HCT116 (cell line): ENCODE measurements around the gene CCDC80. TPM values are rescaled to one million over a fixed set of nuclear protein-coding genes. Genes with fewer than 3 reads are reported as not detected.
A peak's percentile ranks its signal among the peaks of the same experiment; 100 is the strongest.

Experiments used
- ATAC-seq: fragments of 200-7000 bp; cut with Tn5 transposase; 2 replicates; pipeline ENCODE4 v1.9.1; 2020; ENCODE audit warnings: mild to moderate bottlenecking, moderate library complexity
- BruUV-seq: library from RNA; stranded (reverse); fragments of 400-500 nt; replicated peaks from 2 replicates; lab custom pipeline; 2021; lab: Mats Ljungman, UMichigan
- CTCF ChIA-PET: fragments of 300-600 bp; sonication (Branson Sonifier 250); formaldehyde crosslinking; loops from one replicate; lab custom pipeline; 2021; ENCODE audit warnings: antibody characterized with exemption; lab: Charles Lee
- POLR2A ChIA-PET: fragments of 300-600, 350-600 bp; sonication (Branson Sonifier 250); formaldehyde crosslinking; loops from one replicate; lab custom pipeline; 2021; ENCODE audit warnings: antibody characterized with exemption; lab: Charles Lee
- RAD21 ChIA-PET, 2 experiments: fragments of 300-600 bp; sonication (Branson Sonifier 250); formaldehyde crosslinking; loops; one replicate each; lab custom pipeline; 2023; ENCODE audit warnings: low total read pairs in 2 of 2; ENCODE audit not compliant: uncharacterized antibody in 2 of 2, unreplicated experiment in 2 of 2, low non-redundant PET in 1 of 2; lab: Charles Lee
- DNase-seq: peaks from one replicate; pipeline ENCODE4 v3.0.0-alpha.2; 2010; ENCODE audit warnings: low read depth, low spot score
- H2AFZ ChIP-seq: fragments of 200-600 bp; shearing (Covaris generic), sonication (generic); 2 replicates; pipeline ENCODE4 v1.6.1; 2017; ENCODE audit warnings: low read depth, mixed run types, mixed read lengths, antibody characterized with exemption, low read length; ENCODE audit not compliant: poor library complexity, severe bottlenecking
- H3K27ac ChIP-seq: 2 replicates; pipeline ENCODE4 v1.5.1; 2012; ENCODE audit warnings: low read depth, low read length
- H3K27me3 ChIP-seq: fragments of 200-600 bp; sonication (generic); 2 replicates; pipeline ENCODE4 v1.6.1; 2016; ENCODE audit warnings: mixed run types, low read length, mixed read lengths; ENCODE audit not compliant: insufficient read depth
- H3K36me3 ChIP-seq, 2 experiments: fragments of 200-500 bp in 1 of 2; fragments of 200-600 bp in 1 of 2; sonication (Bioruptor generic) in 1 of 2; sonication (generic) in 1 of 2; 2 replicates each; pipeline versions ENCODE4 v1.5.1 to v1.6.1; 2014 to 2016; ENCODE audit warnings: low read length in 2 of 2, inconsistent platforms in 1 of 2, mixed read lengths in 1 of 2, mixed run types in 1 of 2; ENCODE audit not compliant: insufficient read depth in 2 of 2, control insufficient read depth in 1 of 2
- H3K4me1 ChIP-seq, 2 experiments: fragments of 200-600 bp in 1 of 2; sonication (generic) in 1 of 2; 2 replicates each; pipeline versions ENCODE4 v1.5.1 to v1.6.1; 2012 to 2017; ENCODE audit warnings: low read length in 2 of 2, inconsistent platforms in 1 of 2, mild to moderate bottlenecking in 1 of 2, mixed read lengths in 1 of 2, mixed run types in 1 of 2, moderate library complexity in 1 of 2; ENCODE audit not compliant: insufficient read depth in 2 of 2, control insufficient read depth in 1 of 2
- H3K4me2 ChIP-seq: fragments of 200-600 bp; sonication (generic); 2 replicates; pipeline ENCODE4 v1.6.1; 2017; ENCODE audit warnings: mixed run types, low read length, mixed read lengths
- H3K4me3 ChIP-seq, 2 experiments: fragments of 200-600 bp in 1 of 2; sonication (generic) in 1 of 2; replicated peaks in 1 of 2; 2 replicates each; pipeline ENCODE4 v1.5.1; 2011 to 2016; ENCODE audit warnings: low read length in 2 of 2, control low read depth in 1 of 2, low read depth in 1 of 2, mild to moderate bottlenecking in 1 of 2, mixed read lengths in 1 of 2, mixed run types in 1 of 2
- H3K79me2 ChIP-seq: fragments of 200-600 bp; sonication (generic); 2 replicates; pipeline ENCODE4 v1.6.1; 2017; ENCODE audit warnings: mild to moderate bottlenecking, mixed run types, low read length, moderate library complexity, mixed read lengths; ENCODE audit not compliant: insufficient read depth
- H3K9ac ChIP-seq: fragments of 200-600 bp; sonication (generic); 2 replicates; pipeline ENCODE4 v1.6.1; 2016; ENCODE audit warnings: low read length, mixed read lengths
- H3K9me2 ChIP-seq: fragments of 200-600 bp; sonication (generic), shearing (Covaris generic); 2 replicates; pipeline ENCODE4 v1.6.1; 2017; ENCODE audit warnings: mixed run types, mild to moderate bottlenecking, moderate library complexity; ENCODE audit not compliant: insufficient read depth
- H3K9me3 ChIP-seq, 2 experiments: fragments of 200-500 bp in 1 of 2; fragments of 200-600 bp in 1 of 2; sonication (Bioruptor generic) in 1 of 2; sonication (generic) in 1 of 2; 2 replicates each; pipeline ENCODE4 v1.6.1; 2014 to 2017; ENCODE audit warnings: low read length in 2 of 2, mixed read lengths in 2 of 2, inconsistent platforms in 1 of 2, low read depth in 1 of 2, mild to moderate bottlenecking in 1 of 2, mixed run types in 1 of 2, moderate library complexity in 1 of 2; ENCODE audit not compliant: control insufficient read depth in 1 of 2, insufficient read depth in 1 of 2
- H4K20me1 ChIP-seq: fragments of 200-600 bp; sonication (generic), shearing (Covaris generic); 2 replicates; pipeline ENCODE4 v1.6.1; 2017; ENCODE audit warnings: mixed run types, mild to moderate bottlenecking, moderate library complexity; ENCODE audit not compliant: insufficient read depth
- POLR2A ChIP-seq: IDR thresholded peaks from 2 replicates; pipeline ENCODE4 v1.7.0; 2011; ENCODE audit warnings: borderline replicate concordance; ENCODE audit not compliant: insufficient read depth, insufficient read length; ENCODE audit errors: extremely low read depth
- POLR2AphosphoS5 ChIP-seq: IDR thresholded peaks from 2 replicates; pipeline ENCODE4 v1.6.1; 2011; ENCODE audit warnings: mild to moderate bottlenecking, low read depth, low read length, moderate library complexity
- RAD21 ChIP-seq: IDR thresholded peaks from 2 replicates; pipeline ENCODE4 v1.6.1; 2012; ENCODE audit warnings: low read depth, mild to moderate bottlenecking
- SRF ChIP-seq: IDR thresholded peaks from 2 replicates; pipeline ENCODE4 v1.6.1; 2012; ENCODE audit warnings: low read depth
- ZFX ChIP-seq: fragments of 450-650 bp; IDR thresholded peaks from 2 replicates; pipeline ENCODE4 v1.6.1; 2017
- ZNF274 ChIP-seq: fragments of 200-500 bp; sonication (Bioruptor generic); IDR thresholded peaks from 2 replicates; pipeline ENCODE4 v1.6.1; 2014; ENCODE audit warnings: mild to moderate bottlenecking, low read depth, low read length, inconsistent platforms
- intact Hi-C: fragments of 100-400 bp; cut with micrococcal nuclease; formaldehyde crosslinking; loops from 2 replicates; pipeline ENCODE4 v1.10.0; 2022
- total RNA-seq: library from RNA; stranded (reverse); gene quantifications from one replicate; pipeline ENCODE4 v1.2.1, GENCODE V29; 2021; ENCODE audit not compliant: unreplicated experiment
- TF ChIP-seq, protein P1 (sequence below): IDR thresholded peaks from 2 replicates; pipeline ENCODE4 v1.6.1; 2012
- TF ChIP-seq, protein P2 (sequence below): IDR thresholded peaks from 2 replicates; pipeline ENCODE4 v1.6.1; 2011; ENCODE audit warnings: mild to moderate bottlenecking, low read length, moderate library complexity; ENCODE audit not compliant: insufficient replicate concordance; ENCODE audit errors: extremely low read depth

CCDC80 gene
- total RNA-seq, 1 experiment from 2014 or later, result 1.7 TPM

DNA sequence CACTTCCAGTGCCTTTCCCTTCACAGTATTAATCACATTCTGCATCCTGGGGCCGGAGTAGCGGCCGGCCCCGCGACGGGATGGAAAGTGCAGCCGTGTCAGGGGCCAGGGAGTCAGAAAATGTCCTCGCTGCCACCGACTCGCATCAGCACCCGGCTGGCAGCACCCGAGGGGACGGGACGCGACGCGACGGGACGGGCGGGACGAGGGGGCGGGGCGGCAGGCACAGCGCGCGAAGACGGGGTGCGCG lies 79.5 kb downstream of the CCDC80 start:
- peaks cover 39% of the 10 kb centered on the region for H3K79me2 ChIP-seq
- peak overlapping the region; percentile 75 for H3K27ac ChIP-seq
- BruUV-seq, result no TSS peak
- H2AFZ ChIP-seq, result no peak overlapping the region
- ATAC-seq (peak; percentile 69), DNase-seq (no peak)
- H3K4me2 ChIP-seq, result peak overlapping the region; percentile 81
- no peaks in the 10 kb centered on the region for H4K20me1 ChIP-seq
- peak; percentile 28; the same call in 1 of the 2 replicates for TF ChIP-seq SRF
- TF ChIP-seq POLR2AphosphoS5, result no peak
- peaks cover 9 to 11% of the 10 kb centered on the region in 2 experiments; a peak in 3 of 4 replicates for H3K4me1 ChIP-seq
- H3K27me3 ChIP-seq, result no peaks in the 10 kb centered on the region
- no peaks in the 10 kb centered on the region for H3K9me3 ChIP-seq
- peak overlapping the region; percentile 81 for H3K9ac ChIP-seq
- ChIA-PET CTCF (interaction anchor here (1.7 kb wide), 1 partner anchor 450 kb away, joined by 4 read pairs; no protein-coding TSS in a partner anchor), POLR2A (interaction anchor here (1.5 to 1.6 kb wide), 2 partner anchors 25 to 79 kb away, joined by 3 read pairs; no protein-coding TSS in a partner anchor), RAD21 (no interaction called here)
- intact Hi-C loops, result loop anchor here (5.0 kb wide), 1 partner anchor 431 kb away; the partner anchor contains the start of gene GTPBP8
- no peaks in the 10 kb centered on the region for H3K36me3 ChIP-seq
- H3K4me3 ChIP-seq, result peak overlapping the region; percentile 80 to 94
- no peaks in the 10 kb centered on the region for H3K9me2 ChIP-seq

DNA sequence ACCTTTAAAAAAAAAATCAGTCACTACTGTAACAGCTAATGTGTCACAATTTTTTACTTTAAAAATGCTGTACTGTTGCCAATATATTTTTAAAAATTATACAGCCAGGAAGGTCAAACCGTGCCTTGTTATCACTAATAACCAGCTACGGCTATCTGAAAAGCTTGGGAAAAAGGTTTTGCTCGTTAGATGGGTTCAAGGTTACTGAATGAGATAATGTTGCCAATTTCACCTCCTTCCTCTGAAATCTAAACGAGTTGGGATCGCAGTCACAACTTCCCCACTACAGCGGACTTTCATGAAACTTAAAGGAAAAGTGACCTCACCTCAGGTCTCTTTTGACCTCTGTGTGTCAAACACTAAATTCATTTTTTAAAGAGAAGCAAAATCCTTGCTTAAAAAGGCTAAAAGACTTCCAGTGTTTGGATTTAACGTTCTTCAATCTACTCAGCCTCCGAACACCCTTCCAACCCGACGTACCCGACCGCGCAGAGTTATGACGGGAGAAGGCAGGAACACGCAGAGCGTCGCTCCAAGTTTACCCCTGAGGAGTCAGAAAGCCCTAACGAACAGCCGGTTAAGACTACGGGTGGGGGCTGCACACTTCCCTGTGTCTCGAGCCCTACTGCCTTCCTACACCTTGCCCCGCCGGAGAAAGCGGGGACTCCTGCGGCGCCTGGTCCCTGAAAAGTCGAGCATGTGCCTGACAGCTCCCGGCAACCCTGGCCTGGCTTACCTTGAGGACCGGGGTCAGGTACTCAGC lies 80.0 kb downstream of the CCDC80 start:
- POLR2A ChIA-PET, result interaction anchor here (1.5 to 1.6 kb wide), 2 partner anchors 26 to 79 kb away, joined by 3 read pairs; no protein-coding TSS in a partner anchor
- peak; percentile 34 for ATAC-seq
- Histone ChIP-seq H3K27me3 (no peaks in the 10 kb centered on the region), H4K20me1 (no peaks in the 10 kb centered on the region), H3K4me1 (peaks cover 9 to 11% of the 10 kb centered on the region in 2 experiments; a peak in 3 of 4 replicates), H3K79me2 (peaks cover 41% of the 10 kb centered on the region), H3K27ac (peak overlapping the region; percentile 75), H3K9me3 (no peaks in the 10 kb centered on the region), H3K9ac (peak overlapping the region; percentile 81), H3K36me3 (no peaks in the 10 kb centered on the region), H3K9me2 (no peaks in the 10 kb centered on the region), H3K4me3 (peak overlapping the region; percentile 80 to 94), H2AFZ (peak overlapping the region; percentile 41), H3K4me2 (peak overlapping the region; percentile 81)
- peak; percentile 64 for DNase-seq
- intact Hi-C loops, result loop anchor here (5.0 kb wide), 1 partner anchor 431 kb away; the partner anchor contains the start of gene GTPBP8
- TF ChIP-seq RAD21, result no peak
- no peak for TF ChIP-seq POLR2A
- TF ChIP-seq ZFX, result peak; percentile 43; the same call in 1 of the 2 replicates
- TF ChIP-seq, protein P1, sequence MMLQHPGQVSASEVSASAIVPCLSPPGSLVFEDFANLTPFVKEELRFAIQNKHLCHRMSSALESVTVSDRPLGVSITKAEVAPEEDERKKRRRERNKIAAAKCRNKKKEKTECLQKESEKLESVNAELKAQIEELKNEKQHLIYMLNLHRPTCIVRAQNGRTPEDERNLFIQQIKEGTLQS, result no peak
- TF ChIP-seq, protein P2, sequence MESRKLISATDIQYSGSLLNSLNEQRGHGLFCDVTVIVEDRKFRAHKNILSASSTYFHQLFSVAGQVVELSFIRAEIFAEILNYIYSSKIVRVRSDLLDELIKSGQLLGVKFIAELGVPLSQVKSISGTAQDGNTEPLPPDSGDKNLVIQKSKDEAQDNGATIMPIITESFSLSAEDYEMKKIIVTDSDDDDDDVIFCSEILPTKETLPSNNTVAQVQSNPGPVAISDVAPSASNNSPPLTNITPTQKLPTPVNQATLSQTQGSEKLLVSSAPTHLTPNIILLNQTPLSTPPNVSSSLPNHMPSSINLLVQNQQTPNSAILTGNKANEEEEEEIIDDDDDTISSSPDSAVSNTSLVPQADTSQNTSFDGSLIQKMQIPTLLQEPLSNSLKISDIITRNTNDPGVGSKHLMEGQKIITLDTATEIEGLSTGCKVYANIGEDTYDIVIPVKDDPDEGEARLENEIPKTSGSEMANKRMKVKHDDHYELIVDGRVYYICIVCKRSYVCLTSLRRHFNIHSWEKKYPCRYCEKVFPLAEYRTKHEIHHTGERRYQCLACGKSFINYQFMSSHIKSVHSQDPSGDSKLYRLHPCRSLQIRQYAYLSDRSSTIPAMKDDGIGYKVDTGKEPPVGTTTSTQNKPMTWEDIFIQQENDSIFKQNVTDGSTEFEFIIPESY, result no peak
- no peak for TF ChIP-seq ZNF274
- TSS peak; percentile 54 for BruUV-seq
- RAD21 ChIA-PET, result no interaction called here
- CTCF ChIA-PET, result interaction anchor here (1.7 kb wide), 1 partner anchor 449 kb away, joined by 4 read pairs; no protein-coding TSS in a partner anchor
